ENCODE measurements around the gene BCL2L1.

DNA sequence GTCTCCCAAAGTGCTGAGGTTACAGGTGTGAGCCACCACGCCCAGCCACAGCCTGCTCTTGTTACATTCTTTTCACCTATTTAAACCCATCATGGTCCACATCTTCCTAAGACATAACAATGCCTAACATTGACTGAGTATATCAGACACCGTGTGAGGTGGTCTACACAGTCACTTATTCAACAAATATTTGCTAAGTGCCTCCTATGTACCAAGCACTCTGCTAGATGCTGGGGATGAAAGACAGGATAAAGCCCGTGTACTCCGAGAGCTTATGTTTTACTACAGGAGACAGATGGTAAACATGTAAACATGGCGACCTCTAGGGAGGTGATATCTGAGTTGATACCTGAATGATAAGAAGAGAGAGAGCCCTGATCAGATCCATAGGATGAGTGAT, 12.7 kb downstream of the BCL2L1 start:
- TF ChIP-seq, protein P1, sequence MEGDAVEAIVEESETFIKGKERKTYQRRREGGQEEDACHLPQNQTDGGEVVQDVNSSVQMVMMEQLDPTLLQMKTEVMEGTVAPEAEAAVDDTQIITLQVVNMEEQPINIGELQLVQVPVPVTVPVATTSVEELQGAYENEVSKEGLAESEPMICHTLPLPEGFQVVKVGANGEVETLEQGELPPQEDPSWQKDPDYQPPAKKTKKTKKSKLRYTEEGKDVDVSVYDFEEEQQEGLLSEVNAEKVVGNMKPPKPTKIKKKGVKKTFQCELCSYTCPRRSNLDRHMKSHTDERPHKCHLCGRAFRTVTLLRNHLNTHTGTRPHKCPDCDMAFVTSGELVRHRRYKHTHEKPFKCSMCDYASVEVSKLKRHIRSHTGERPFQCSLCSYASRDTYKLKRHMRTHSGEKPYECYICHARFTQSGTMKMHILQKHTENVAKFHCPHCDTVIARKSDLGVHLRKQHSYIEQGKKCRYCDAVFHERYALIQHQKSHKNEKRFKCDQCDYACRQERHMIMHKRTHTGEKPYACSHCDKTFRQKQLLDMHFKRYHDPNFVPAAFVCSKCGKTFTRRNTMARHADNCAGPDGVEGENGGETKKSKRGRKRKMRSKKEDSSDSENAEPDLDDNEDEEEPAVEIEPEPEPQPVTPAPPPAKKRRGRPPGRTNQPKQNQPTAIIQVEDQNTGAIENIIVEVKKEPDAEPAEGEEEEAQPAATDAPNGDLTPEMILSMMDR (IDR thresholded peaks at IDR 0.05; ENCODE audit: low read length) = no peak
- no peak for TF ChIP-seq EZH2 (IDR thresholded peaks at IDR 0.05; ENCODE audit: borderline replicate concordance, low read length)

Data from OCI-LY1 (cell line).